Kidney (tissue), 14 donors: ENCODE results near the gene PFKFB3. TPM values are rescaled to one million over a fixed set of nuclear protein-coding genes. Genes with fewer than 3 reads are reported as not detected.
A peak's percentile ranks its signal among the peaks of the same experiment; 100 is the strongest.

Experiments
- DNase-seq, 5 donors: peaks; one replicate each; pipeline ENCODE4 v3.0.0-alpha.2; 2013 to 2020
- FAIRE-seq: peaks from 2 replicates; lab custom pipeline; 2012; peaks lifted over from hg19 to GRCh38; lab: Jason Lieb, UNC
- H3K27ac ChIP-seq, 2 donors: one replicate each; pipeline ENCODE4 v1.7.0; 2013; ENCODE audit warnings: low read depth in 2 of 2, low read length in 2 of 2, inconsistent platforms in 1 of 2
- H3K27me3 ChIP-seq: one replicate; pipeline ENCODE4 v1.7.1; 2013; ENCODE audit warnings: low read length, inconsistent platforms; ENCODE audit not compliant: control insufficient read depth, insufficient read depth
- H3K36me3 ChIP-seq, 3 donors: one replicate each; pipeline versions ENCODE4 v1.7.0 to v1.7.1; 2013; ENCODE audit warnings: low read length in 3 of 3, control low read depth in 1 of 3, inconsistent platforms in 1 of 3; ENCODE audit not compliant: insufficient read depth in 3 of 3, control insufficient read depth in 2 of 3
- H3K4me1 ChIP-seq, 3 donors: one replicate each; pipeline versions ENCODE4 v1.7.0 to v1.7.1; 2013; ENCODE audit warnings: low read length in 3 of 3, inconsistent platforms in 1 of 3, low read depth in 1 of 3; ENCODE audit not compliant: control insufficient read depth in 2 of 3, insufficient read depth in 2 of 3
- H3K4me3 ChIP-seq, 3 donors: one replicate each; pipeline versions ENCODE4 v1.7.0 to v1.8.1; 2013; ENCODE audit warnings: low read length in 3 of 3, control low read depth in 1 of 3, inconsistent platforms in 1 of 3
- H3K9ac ChIP-seq, 3 donors: one replicate each; pipeline versions ENCODE4 v1.7.0 to v1.7.1; 2013; ENCODE audit warnings: low read length in 3 of 3, control low read depth in 1 of 3, inconsistent platforms in 1 of 3
- H3K9me3 ChIP-seq, 3 donors: one replicate each; pipeline versions ENCODE4 v1.7.0 to v1.7.1; 2013; ENCODE audit warnings: low read length in 3 of 3, control low read depth in 1 of 3, inconsistent platforms in 1 of 3; ENCODE audit not compliant: control insufficient read depth in 2 of 3, insufficient read depth in 1 of 3
- intact Hi-C: fragments of 100-400 bp; cut with DNase I; formaldehyde crosslinking; loops from one replicate; pipeline ENCODE4 v1.11.1; 2022
- polyA plus RNA-seq: library from polyadenylated mRNA; stranded (reverse); fragments of 350-450 nt; fragmentation: Illumina TruSeq; extraction: RNeasy Lipid Tissue Mini Kit (QIAGEN cat#74804); gene quantifications from one replicate; pipeline ENCODE4 v1.2.3, GENCODE V29; 2014; ENCODE audit warnings: low read depth, low replicate concordance; ENCODE audit not compliant: insufficient read depth
- total RNA-seq: library from RNA; stranded (reverse); fragmentation: NEBNext Ultra II Directional; extraction: Animal tissue kit (Norgen Biotek cat#: 25700); gene quantifications from one replicate; pipeline ENCODE4 v1.2.1, GENCODE V29; 2021
- TF ChIP-seq, protein P1 (sequence below): IDR thresholded peaks from 3 replicates; pipeline ENCODE4 v1.5.1; 2012; ENCODE audit warnings: mild to moderate bottlenecking, moderate library complexity, borderline replicate concordance; ENCODE audit not compliant: insufficient read depth; ENCODE audit errors: extremely low read depth
- donor health status: control.
- donor health status: control.
- donor health status: control.
- donor health status: control.
- donor health status: control.
- donor health status: DM: yes; HTN: yes; CAD: no.
- donor health status: Normal renal cell carcinoma (clear cell type).

PFKFB3 gene
- total and polyA plus RNA-seq, 2 donors from 2014 or later = 34.9 to 141 TPM

DNA sequence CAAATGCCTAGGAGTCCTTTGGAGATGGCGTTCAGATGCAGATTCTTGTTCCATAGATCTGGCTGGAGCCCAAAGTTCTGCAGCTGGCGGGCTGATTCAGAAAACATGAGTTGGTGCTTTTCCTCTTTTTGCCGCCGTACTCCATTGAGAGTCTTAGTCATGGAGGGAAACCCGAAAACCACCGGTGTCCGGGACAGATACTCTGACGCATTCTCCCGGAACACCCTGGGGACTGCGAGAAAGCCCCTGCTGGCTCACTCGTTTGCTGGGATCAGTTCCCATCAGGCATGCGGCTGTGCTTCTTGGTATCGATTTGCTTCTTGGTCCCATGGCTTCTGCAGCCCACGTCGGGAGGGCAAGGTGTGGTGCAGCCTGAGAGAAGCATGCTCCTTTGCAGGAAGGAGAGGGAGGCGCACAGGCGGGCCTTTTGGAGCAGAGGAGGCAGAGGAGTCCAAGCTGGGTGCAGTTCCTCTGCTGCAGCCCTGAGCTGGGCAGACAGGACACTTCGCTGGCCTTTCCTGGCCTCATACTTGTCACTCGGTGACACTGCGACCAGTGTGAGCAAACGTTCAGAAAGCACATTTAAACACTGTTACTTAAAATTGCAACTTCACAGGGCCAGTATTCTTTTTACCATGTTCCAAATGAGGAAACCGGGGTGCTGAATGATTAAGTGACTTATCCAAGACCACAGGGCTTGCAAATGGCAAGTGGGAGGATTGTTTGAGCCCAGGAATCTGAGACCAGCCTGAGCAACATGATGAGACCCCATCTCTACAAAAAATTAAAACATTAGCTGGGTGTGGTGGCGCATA lies 30.6 kb upstream of the PFKFB3 start:
- no peak for FAIRE-seq
- H3K36me3 ChIP-seq = no peaks in the 10 kb centered on the region
- no peak overlapping the region for H3K4me3 ChIP-seq
- peaks cover 0 to 8% (median 2%) of the 10 kb centered on the region in 3 donors for H3K4me1 ChIP-seq
- no peaks in the 10 kb centered on the region for H3K9me3 ChIP-seq
- no peak overlapping the region for H3K9ac ChIP-seq
- H3K27me3 ChIP-seq = no peaks in the 10 kb centered on the region
- H3K27ac ChIP-seq = no peak overlapping the region
- intact Hi-C loops = no loop called here
- peak in 1 of 5 donors; percentile 80 for DNase-seq
- TF ChIP-seq, protein P1, sequence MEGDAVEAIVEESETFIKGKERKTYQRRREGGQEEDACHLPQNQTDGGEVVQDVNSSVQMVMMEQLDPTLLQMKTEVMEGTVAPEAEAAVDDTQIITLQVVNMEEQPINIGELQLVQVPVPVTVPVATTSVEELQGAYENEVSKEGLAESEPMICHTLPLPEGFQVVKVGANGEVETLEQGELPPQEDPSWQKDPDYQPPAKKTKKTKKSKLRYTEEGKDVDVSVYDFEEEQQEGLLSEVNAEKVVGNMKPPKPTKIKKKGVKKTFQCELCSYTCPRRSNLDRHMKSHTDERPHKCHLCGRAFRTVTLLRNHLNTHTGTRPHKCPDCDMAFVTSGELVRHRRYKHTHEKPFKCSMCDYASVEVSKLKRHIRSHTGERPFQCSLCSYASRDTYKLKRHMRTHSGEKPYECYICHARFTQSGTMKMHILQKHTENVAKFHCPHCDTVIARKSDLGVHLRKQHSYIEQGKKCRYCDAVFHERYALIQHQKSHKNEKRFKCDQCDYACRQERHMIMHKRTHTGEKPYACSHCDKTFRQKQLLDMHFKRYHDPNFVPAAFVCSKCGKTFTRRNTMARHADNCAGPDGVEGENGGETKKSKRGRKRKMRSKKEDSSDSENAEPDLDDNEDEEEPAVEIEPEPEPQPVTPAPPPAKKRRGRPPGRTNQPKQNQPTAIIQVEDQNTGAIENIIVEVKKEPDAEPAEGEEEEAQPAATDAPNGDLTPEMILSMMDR = no peak

DNA sequence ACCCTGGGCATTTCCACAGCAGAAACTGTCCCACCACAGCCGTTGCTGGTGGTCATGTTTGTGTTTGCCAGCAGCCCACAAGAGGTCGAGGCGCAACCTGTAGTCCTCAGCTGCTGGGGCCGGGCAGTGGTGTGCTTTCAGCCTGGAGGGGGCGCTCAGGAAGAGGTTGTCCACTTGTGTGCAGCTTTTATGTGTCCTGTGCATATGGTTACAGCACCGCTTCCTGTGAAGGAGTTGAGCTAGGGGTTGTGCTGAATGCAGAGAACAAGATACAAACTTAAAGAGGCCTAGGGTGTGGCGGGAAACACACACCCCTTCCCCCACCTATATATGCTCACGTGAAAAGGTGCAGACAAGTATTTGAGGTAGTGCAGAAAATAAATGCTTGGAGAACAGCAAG lies 29.5 kb upstream of the PFKFB3 start:
- Histone ChIP-seq H3K9ac (no peak overlapping the region), H3K4me1 (peaks cover 0 to 8% (median 2%) of the 10 kb centered on the region in 3 donors), H3K9me3 (no peaks in the 10 kb centered on the region), H3K4me3 (no peak overlapping the region), H3K27me3 (no peaks in the 10 kb centered on the region), H3K27ac (no peak overlapping the region), H3K36me3 (no peaks in the 10 kb centered on the region)
- intact Hi-C loops = no loop called here
- FAIRE-seq = no peak
- no peak for DNase-seq
- TF ChIP-seq, protein P1 = no peak

DNA sequence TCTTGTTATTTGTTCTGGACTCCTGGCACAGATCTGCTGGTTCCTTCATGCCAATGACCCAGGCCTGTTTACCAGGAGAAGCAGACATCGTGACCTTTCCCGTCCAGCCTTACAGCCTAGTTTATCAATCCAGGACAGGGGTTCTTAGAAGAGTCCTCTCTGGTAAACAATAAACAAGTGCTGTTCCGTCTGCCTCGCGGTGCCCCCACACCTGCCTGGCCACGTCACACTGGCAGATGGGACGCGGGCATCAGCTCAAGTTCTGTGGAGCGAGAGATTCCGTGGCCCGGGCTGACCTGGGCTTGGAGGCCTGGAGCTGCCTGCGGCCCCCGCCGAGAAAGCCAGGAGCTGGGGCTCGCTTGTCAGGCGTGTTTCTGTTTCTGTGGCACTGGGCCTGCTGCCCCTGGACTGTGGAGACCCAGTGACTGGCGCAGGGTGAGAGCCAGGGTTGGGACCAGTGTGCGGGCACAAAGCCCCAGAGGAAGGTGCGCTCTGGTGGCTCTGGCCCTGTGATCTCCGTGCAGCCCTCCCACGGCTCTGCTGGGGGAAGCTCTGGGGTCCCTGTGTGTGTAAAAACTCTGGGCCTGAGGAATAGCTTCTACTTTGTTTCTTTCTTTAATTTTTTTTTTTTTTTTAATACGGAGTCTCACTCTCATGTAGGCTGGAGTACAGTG lies 28.4 kb upstream of the PFKFB3 start:
- Histone ChIP-seq H3K27me3 (no peaks in the 10 kb centered on the region), H3K27ac (no peak overlapping the region), H3K9ac (no peak overlapping the region), H3K36me3 (no peaks in the 10 kb centered on the region), H3K9me3 (no peaks in the 10 kb centered on the region), H3K4me1 (peaks cover 0 to 8% (median 2%) of the 10 kb centered on the region in 3 donors), H3K4me3 (no peak overlapping the region)
- no peak for FAIRE-seq
- TF ChIP-seq, protein P1 = no peak
- DNase-seq = no peak
- intact Hi-C loops = no loop called here
